DND-41 (cell line): Measurements from ENCODE around the gene MATN1.

Experiments
- EZH2 ChIP-seq: IDR thresholded peaks from 3 replicates; pipeline ENCODE4 v1.6.1; 2012; ENCODE audit warnings: borderline replicate concordance, low read depth, mild to moderate bottlenecking, moderate library complexity, low read length, inconsistent platforms; ENCODE audit not compliant: severe bottlenecking
- TF ChIP-seq, protein P1 (sequence below): IDR thresholded peaks from 2 replicates; pipeline ENCODE4 v1.5.1; 2012; ENCODE audit warnings: borderline replicate concordance, low read length, moderate library complexity, mild to moderate bottlenecking; ENCODE audit not compliant: poor library complexity, severe bottlenecking; ENCODE audit errors: extremely low read depth

DNA sequence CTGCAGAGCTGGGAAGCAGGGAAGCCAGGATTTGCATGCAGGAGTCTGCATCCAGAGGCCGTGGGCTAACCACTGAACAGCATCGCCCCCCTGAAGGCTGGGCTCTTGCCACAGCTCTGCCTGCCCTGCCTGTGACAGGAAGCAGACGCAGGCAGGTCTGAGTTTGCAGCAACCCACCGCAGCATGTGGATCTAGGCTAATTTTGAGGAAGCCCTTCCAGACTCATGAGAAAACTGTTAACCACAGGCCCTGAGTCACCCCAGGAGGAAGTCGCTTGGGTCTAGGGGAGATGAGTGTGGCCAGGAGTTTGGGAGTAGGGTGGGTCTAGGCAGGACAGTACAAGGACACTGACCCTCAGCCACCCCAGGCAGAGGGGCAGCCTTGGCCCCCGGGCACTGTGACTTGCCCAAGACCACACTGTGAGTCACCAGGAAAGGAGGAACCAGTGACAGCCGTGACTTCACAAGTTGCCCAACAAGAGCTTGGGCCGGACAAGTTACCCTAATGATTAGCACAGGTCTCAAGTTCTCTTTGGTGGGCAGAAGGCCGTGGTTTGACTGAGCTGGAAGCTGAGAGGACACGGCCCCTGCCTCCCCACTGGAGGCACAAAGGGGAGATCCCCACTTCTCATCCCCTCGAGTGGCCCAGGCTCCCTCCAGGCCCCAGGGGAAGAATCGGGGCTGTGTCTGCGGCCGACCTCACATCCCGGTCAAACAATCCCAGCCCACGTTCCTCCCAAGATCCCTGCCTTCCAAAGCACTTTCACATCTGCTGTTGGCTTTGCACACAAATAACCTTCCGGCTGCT is 33.4 kb upstream of the MATN1 start:
- TF ChIP-seq, protein P1, sequence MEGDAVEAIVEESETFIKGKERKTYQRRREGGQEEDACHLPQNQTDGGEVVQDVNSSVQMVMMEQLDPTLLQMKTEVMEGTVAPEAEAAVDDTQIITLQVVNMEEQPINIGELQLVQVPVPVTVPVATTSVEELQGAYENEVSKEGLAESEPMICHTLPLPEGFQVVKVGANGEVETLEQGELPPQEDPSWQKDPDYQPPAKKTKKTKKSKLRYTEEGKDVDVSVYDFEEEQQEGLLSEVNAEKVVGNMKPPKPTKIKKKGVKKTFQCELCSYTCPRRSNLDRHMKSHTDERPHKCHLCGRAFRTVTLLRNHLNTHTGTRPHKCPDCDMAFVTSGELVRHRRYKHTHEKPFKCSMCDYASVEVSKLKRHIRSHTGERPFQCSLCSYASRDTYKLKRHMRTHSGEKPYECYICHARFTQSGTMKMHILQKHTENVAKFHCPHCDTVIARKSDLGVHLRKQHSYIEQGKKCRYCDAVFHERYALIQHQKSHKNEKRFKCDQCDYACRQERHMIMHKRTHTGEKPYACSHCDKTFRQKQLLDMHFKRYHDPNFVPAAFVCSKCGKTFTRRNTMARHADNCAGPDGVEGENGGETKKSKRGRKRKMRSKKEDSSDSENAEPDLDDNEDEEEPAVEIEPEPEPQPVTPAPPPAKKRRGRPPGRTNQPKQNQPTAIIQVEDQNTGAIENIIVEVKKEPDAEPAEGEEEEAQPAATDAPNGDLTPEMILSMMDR: no peak
- no peak for TF ChIP-seq EZH2
